Activated CD8-positive, alpha-beta T cell treated with anti-CD3 and anti-CD28 coated beads for 36 hours (primary cell): ENCODE measurements around the gene SLC36A4. TPM values are rescaled to one million over a fixed set of nuclear protein-coding genes. Genes with fewer than 3 reads are reported as not detected.

Experiments used
- ATAC-seq: fragments of 200-7000 bp; cut with Tn5 transposase; one replicate; pipeline ENCODE4 v1.10.0; 2021; ENCODE audit warnings: mild to moderate bottlenecking, moderate library complexity
- CTCF ChIA-PET: fragments of 350-600 bp; sonication (Branson Sonifier 250); formaldehyde crosslinking; loops from one replicate; lab custom pipeline; 2021; ENCODE audit warnings: antibody characterized with exemption; lab: Charles Lee
- POLR2A ChIA-PET: fragments of 350-600 bp; sonication (Branson Sonifier 250); formaldehyde crosslinking; loops from one replicate; lab custom pipeline; 2021; ENCODE audit warnings: antibody characterized with exemption; lab: Charles Lee
- DNase-seq: peaks from one replicate; pipeline ENCODE4 v3.0.0-alpha.2; 2020
- H3K27ac Mint-ChIP-seq: one replicate; pipeline ENCODE4 v1.8.0; 2021; ENCODE audit warnings: mild to moderate bottlenecking, mixed read lengths
- H3K27me3 Mint-ChIP-seq: one replicate; pipeline ENCODE4 v1.8.0; 2021; ENCODE audit warnings: mixed read lengths
- H3K36me3 Mint-ChIP-seq: one replicate; pipeline ENCODE4 v1.8.0; 2021; ENCODE audit warnings: low read depth, mixed read lengths
- H3K4me1 Mint-ChIP-seq: one replicate; pipeline ENCODE4 v1.8.0; 2021; ENCODE audit warnings: low read depth, mixed read lengths
- H3K4me3 Mint-ChIP-seq: one replicate; pipeline ENCODE4 v1.8.0; 2021; ENCODE audit warnings: mild to moderate bottlenecking, moderate library complexity, mixed read lengths
- H3K9me3 Mint-ChIP-seq: one replicate; pipeline ENCODE4 v1.8.0; 2021; ENCODE audit warnings: mixed read lengths
- intact Hi-C: fragments of 100-400 bp; cut with micrococcal nuclease; formaldehyde crosslinking; loops from one replicate; pipeline ENCODE4 v1.10.0; 2022
- total RNA-seq, 2 experiments: library from RNA; stranded (reverse); gene quantifications; one replicate each; pipeline ENCODE4 v1.2.3, GENCODE V29; 2021
- TF ChIP-seq, protein P1 (sequence below): fragments of 200-600 bp; IDR thresholded peaks from one replicate; pipeline ENCODE4 v1.8.0; 2022; ENCODE audit warnings: antibody characterized with exemption, mild to moderate bottlenecking

The SLC36A4 gene
- total RNA-seq, 2 experiments from 2014 or later, result 17.5 to 17.9 TPM

- H3K27me3 Mint-ChIP-seq, result no peaks in the 10 kb centered on the region
- intact Hi-C loops, result no loop called here
- DNase-seq (no peak), ATAC-seq (no peak)
- no peaks in the 10 kb centered on the region for H3K36me3 Mint-ChIP-seq
- TF ChIP-seq, protein P1, sequence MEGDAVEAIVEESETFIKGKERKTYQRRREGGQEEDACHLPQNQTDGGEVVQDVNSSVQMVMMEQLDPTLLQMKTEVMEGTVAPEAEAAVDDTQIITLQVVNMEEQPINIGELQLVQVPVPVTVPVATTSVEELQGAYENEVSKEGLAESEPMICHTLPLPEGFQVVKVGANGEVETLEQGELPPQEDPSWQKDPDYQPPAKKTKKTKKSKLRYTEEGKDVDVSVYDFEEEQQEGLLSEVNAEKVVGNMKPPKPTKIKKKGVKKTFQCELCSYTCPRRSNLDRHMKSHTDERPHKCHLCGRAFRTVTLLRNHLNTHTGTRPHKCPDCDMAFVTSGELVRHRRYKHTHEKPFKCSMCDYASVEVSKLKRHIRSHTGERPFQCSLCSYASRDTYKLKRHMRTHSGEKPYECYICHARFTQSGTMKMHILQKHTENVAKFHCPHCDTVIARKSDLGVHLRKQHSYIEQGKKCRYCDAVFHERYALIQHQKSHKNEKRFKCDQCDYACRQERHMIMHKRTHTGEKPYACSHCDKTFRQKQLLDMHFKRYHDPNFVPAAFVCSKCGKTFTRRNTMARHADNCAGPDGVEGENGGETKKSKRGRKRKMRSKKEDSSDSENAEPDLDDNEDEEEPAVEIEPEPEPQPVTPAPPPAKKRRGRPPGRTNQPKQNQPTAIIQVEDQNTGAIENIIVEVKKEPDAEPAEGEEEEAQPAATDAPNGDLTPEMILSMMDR, result no peak
- POLR2A ChIA-PET, result no interaction called here
- CTCF ChIA-PET, result no interaction called here
- H3K4me1 Mint-ChIP-seq, result no peaks in the 10 kb centered on the region
- no peaks in the 10 kb centered on the region for H3K9me3 Mint-ChIP-seq
- no peak overlapping the region for H3K27ac Mint-ChIP-seq
- H3K4me3 Mint-ChIP-seq, result no peak overlapping the region
These were observed 23.7 kb upstream of the SLC36A4 start for GRCh38 chr11:93221539-93221938.

- CTCF ChIA-PET, result no interaction called here
- no peaks in the 10 kb centered on the region for H3K27me3 Mint-ChIP-seq
These were observed 22.3 kb upstream of the SLC36A4 start for GRCh38 chr11:93220078-93220477.

GRCh38 chr11:93219440-93219839 is 21.6 kb upstream of the SLC36A4 start:
- no peak for ATAC-seq
- no peak for DNase-seq
- CTCF ChIA-PET, result no interaction called here

More at GRCh38 chr11:93220078-93220477, 22.3 kb upstream of the SLC36A4 start:
- no peaks in the 10 kb centered on the region for H3K9me3 Mint-ChIP-seq
- DNase-seq (no peak), ATAC-seq (no peak)
- no peak overlapping the region for H3K27ac Mint-ChIP-seq
- POLR2A ChIA-PET, result no interaction called here
- H3K4me1 Mint-ChIP-seq, result no peaks in the 10 kb centered on the region
- no peaks in the 10 kb centered on the region for H3K36me3 Mint-ChIP-seq
- no peak overlapping the region for H3K4me3 Mint-ChIP-seq
- TF ChIP-seq, protein P1, result no peak
- intact Hi-C loops, result no loop called here

GRCh38 chr11:93216511-93217101 is 18.8 kb upstream of the SLC36A4 start:
- Mint-ChIP-seq H3K27me3 (no peaks in the 10 kb centered on the region), H3K4me1 (no peaks in the 10 kb centered on the region), H3K27ac (no peak overlapping the region), H3K9me3 (no peaks in the 10 kb centered on the region), H3K36me3 (no peaks in the 10 kb centered on the region), H3K4me3 (no peak overlapping the region)
- ChIA-PET CTCF (no interaction called here), POLR2A (no interaction called here)
- TF ChIP-seq, protein P1, result no peak
- ATAC-seq (no peak), DNase-seq (no peak)
- intact Hi-C loops, result no loop called here

More at GRCh38 chr11:93219440-93219839, 21.6 kb upstream of the SLC36A4 start:
- Mint-ChIP-seq H3K27me3 (no peaks in the 10 kb centered on the region), H3K4me3 (no peak overlapping the region), H3K27ac (no peak overlapping the region), H3K4me1 (no peaks in the 10 kb centered on the region), H3K9me3 (no peaks in the 10 kb centered on the region), H3K36me3 (no peaks in the 10 kb centered on the region)
- POLR2A ChIA-PET, result no interaction called here
- TF ChIP-seq, protein P1, result no peak
- intact Hi-C loops, result no loop called here

DNA sequence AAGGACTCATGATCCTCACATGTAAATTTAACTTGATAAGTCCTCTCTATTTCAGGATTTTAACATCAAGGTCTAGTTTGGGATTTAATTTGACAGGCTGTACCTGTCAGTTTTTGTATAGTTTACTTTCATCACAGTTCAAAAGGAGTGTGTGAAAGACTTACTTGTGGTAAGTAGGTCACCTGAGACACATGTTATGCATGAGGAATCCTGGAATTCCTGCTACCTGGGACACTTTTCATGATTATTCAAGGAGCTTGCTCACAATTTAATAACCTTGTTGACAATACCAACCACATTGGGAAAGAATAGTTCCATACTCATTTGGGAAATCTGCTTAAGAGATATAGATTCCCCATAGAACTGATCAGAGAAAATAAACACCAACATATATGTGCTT is 15.8 kb upstream of the SLC36A4 start:
- DNase-seq (no peak), ATAC-seq (no peak)
- TF ChIP-seq, protein P1, result no peak
- Mint-ChIP-seq H3K36me3 (no peaks in the 10 kb centered on the region), H3K27me3 (peaks cover 2% of the 10 kb centered on the region), H3K27ac (no peak overlapping the region), H3K9me3 (peaks cover 3% of the 10 kb centered on the region), H3K4me1 (no peaks in the 10 kb centered on the region), H3K4me3 (no peak overlapping the region)
- ChIA-PET CTCF (no interaction called here), POLR2A (no interaction called here)
- intact Hi-C loops, result no loop called here
